CD14-positive monocyte (primary cell): ENCODE results near the gene TMEM53. TPM values are rescaled to one million over a fixed set of nuclear protein-coding genes. Genes with fewer than 3 reads are reported as not detected.

Source experiments
- DNase-seq, 3 donors: peaks; one replicate each; pipeline ENCODE4 v3.0.0-alpha.2; 2011 to 2022
- H2AFZ ChIP-seq: 2 replicates; pipeline ENCODE4 v1.6.0; 2012; ENCODE audit warnings: mild to moderate bottlenecking, low read depth, low read length, inconsistent platforms; ENCODE audit not compliant: insufficient read depth, poor library complexity, severe bottlenecking
- H3K27ac ChIP-seq, 2 donors: 1 replicate in 1 of 2; 2 replicates in 1 of 2; pipeline ENCODE4 v1.5.1; 2012 to 2013; ENCODE audit warnings: low read length in 2 of 2, control low read depth in 1 of 2, inconsistent platforms in 1 of 2, low read depth in 1 of 2, mild to moderate bottlenecking in 1 of 2
- H3K27me3 ChIP-seq, 2 donors: one replicate each; pipeline versions ENCODE4 v1.6.0 to v1.6.1; 2011 to 2013; ENCODE audit warnings: low read length in 2 of 2; ENCODE audit not compliant: control insufficient read depth in 2 of 2, insufficient read depth in 2 of 2
- H3K36me3 ChIP-seq, 2 donors: replicated peaks in 1 of 2; 1 replicate in 1 of 2; 2 replicates in 1 of 2; pipeline versions ENCODE4 v1.5.1 to v1.6.1; 2012 to 2013; ENCODE audit warnings: low read length in 2 of 2, control low read depth in 1 of 2, inconsistent platforms in 1 of 2, mild to moderate bottlenecking in 1 of 2; ENCODE audit not compliant: insufficient read depth in 2 of 2, control insufficient read depth in 1 of 2
- H3K4me1 ChIP-seq, 2 donors: 1 replicate in 1 of 2; 2 replicates in 1 of 2; pipeline versions ENCODE4 v1.5.1 to v1.6.1; 2012 to 2013; ENCODE audit warnings: low read length in 2 of 2, control low read depth in 1 of 2, inconsistent platforms in 1 of 2, mild to moderate bottlenecking in 1 of 2, moderate library complexity in 1 of 2; ENCODE audit not compliant: insufficient read depth in 2 of 2, control insufficient read depth in 1 of 2
- H3K4me2 ChIP-seq: replicated peaks from 2 replicates; pipeline ENCODE3; 2012; ENCODE audit warnings: low read length, moderate library complexity, mild to moderate bottlenecking; ENCODE audit not compliant: poor library complexity, severe bottlenecking; ENCODE audit errors: extremely low read depth
- H3K4me3 ChIP-seq, 3 experiments: fragments of 200-600 bp in 1 of 3; sonication (generic) in 1 of 3; replicated peaks in 1 of 3; 1 replicate in 2 of 3; 2 replicates in 1 of 3; pipeline ENCODE4 v1.5.1; 2011 to 2013; ENCODE audit warnings: low read length in 3 of 3, mild to moderate bottlenecking in 3 of 3, control low read depth in 2 of 3, low read depth in 2 of 3, inconsistent platforms in 1 of 3, moderate library complexity in 1 of 3
- H3K79me2 ChIP-seq: 2 replicates; pipeline ENCODE4 v1.6.0; 2012; ENCODE audit warnings: mild to moderate bottlenecking, control low read depth, inconsistent platforms, low read length, moderate library complexity; ENCODE audit not compliant: insufficient read depth
- H3K9ac ChIP-seq: 2 replicates; pipeline ENCODE4 v1.6.0; 2017; ENCODE audit warnings: low read length, mild to moderate bottlenecking; ENCODE audit not compliant: insufficient read depth, poor library complexity, severe bottlenecking
- H3K9me3 ChIP-seq, 2 donors: replicated peaks in 1 of 2; 1 replicate in 1 of 2; 2 replicates in 1 of 2; pipeline versions ENCODE4 v1.5.1 to v1.6.1; 2012 to 2013; ENCODE audit warnings: low read length in 2 of 2, control low read depth in 1 of 2; ENCODE audit not compliant: control insufficient read depth in 1 of 2, insufficient read depth in 1 of 2
- H4K20me1 ChIP-seq: 2 replicates; pipeline ENCODE4 v1.6.0; 2012; ENCODE audit warnings: mild to moderate bottlenecking, low read length, control low read depth, moderate library complexity; ENCODE audit not compliant: insufficient read depth
- H3K27ac Mint-ChIP-seq, 7 donors: one replicate each; pipeline ENCODE4 v1.8.0; 2020; ENCODE audit warnings: mild to moderate bottlenecking in 7 of 7, mixed read lengths in 7 of 7, moderate library complexity in 6 of 7, inconsistent platforms in 2 of 7
- H3K27me3 Mint-ChIP-seq, 3 donors: one replicate each; pipeline ENCODE4 v1.8.0; 2021 to 2022; ENCODE audit warnings: low read depth in 3 of 3, mild to moderate bottlenecking in 3 of 3, mixed read lengths in 3 of 3, moderate library complexity in 3 of 3, inconsistent platforms in 1 of 3
- H3K36me3 Mint-ChIP-seq, 2 donors: one replicate each; pipeline ENCODE4 v1.8.0; 2020; ENCODE audit warnings: mixed read lengths in 2 of 2, inconsistent platforms in 1 of 2, mild to moderate bottlenecking in 1 of 2
- H3K4me1 Mint-ChIP-seq: one replicate; pipeline ENCODE4 v1.8.0; 2020; ENCODE audit warnings: mild to moderate bottlenecking, mixed read lengths
- H3K4me3 Mint-ChIP-seq, 2 donors: one replicate each; pipeline ENCODE4 v1.8.0; 2020; ENCODE audit warnings: mild to moderate bottlenecking in 2 of 2, mixed read lengths in 2 of 2, moderate library complexity in 1 of 2
- H3K9me3 Mint-ChIP-seq, 7 donors: one replicate each; pipeline ENCODE4 v1.8.0; 2020 to 2022; ENCODE audit warnings: mixed read lengths in 7 of 7, mild to moderate bottlenecking in 6 of 7, moderate library complexity in 6 of 7, inconsistent platforms in 2 of 7
- WGBS: methylation state at CpG from one replicate; pipeline ENCODE4 v1.1.5; 2013; ENCODE audit warnings: missing lambda C conversion rate; ENCODE audit not compliant: insufficient coverage; 5-methylcytosine and 5-hydroxymethylcytosine counted together
- intact Hi-C, 2 donors: fragments of 100-400 bp; cut with micrococcal nuclease; formaldehyde crosslinking; loops; one replicate each; pipeline versions ENCODE4 v1.15.0 to v1.15.1; 2023
- polyA plus RNA-seq, 3 donors: library from polyadenylated mRNA; depleted of rRNA in 1 of 3; unstranded in 2 of 3; stranded (reverse) in 1 of 3; fragments of 300-500 nt in 2 of 3; fragments of >200 nt in 1 of 3; fragmentation: Illumina TruSeq in 2 of 3; gene quantifications; 1 replicate in 2 of 3; 2 replicates in 1 of 3; pipeline ENCODE4 v1.2.3, GENCODE V29; 2012 to 2021
- TF ChIP-seq, protein P1 (sequence below): fragments of 200-600 bp; IDR thresholded peaks from one replicate; pipeline ENCODE4 v1.8.0; 2022; ENCODE audit warnings: antibody characterized with exemption, mild to moderate bottlenecking

Gene TMEM53
- polyA plus RNA-seq, 3 donors, result 4.8 to 8.8 (median 8.6) TPM

DNA sequence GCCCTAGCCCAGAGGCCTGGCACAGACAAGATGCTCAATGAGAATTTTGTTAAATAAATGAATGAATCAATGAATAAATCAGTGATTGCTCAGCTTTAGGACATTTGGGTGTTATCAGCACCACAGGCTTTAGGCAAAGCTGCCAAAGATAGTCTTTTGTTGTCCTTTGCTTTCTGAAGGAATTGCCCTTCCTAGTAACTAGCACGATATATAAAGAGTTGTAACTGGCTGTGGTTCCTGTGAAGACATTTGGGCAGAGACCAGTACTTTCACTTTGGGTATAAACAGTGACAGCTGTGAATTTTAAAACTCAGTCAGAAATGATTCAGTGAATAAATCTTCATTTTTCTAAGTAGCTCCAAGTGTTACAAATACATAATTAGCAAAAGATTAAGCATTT lies 43.4 kb upstream of the TMEM53 start:
- Histone ChIP-seq H3K79me2 (no peaks in the 10 kb centered on the region), H2AFZ (no peak overlapping the region), H3K36me3 (no peaks in the 10 kb centered on the region), H3K9me3 (no peaks in the 10 kb centered on the region), H3K9ac (no peak overlapping the region), H3K4me3 (no peak overlapping the region), H3K4me1 (peaks cover 24 to 40% of the 10 kb centered on the region in 2 donors), H3K27me3 (no peaks in the 10 kb centered on the region), H3K4me2 (no peak overlapping the region), H4K20me1 (no peaks in the 10 kb centered on the region), H3K27ac (no peak overlapping the region)
- peaks cover 0 to 2% (median 0%) of the 10 kb centered on the region in 7 donors for H3K9me3 Mint-ChIP-seq
- H3K4me3 Mint-ChIP-seq, result no peak overlapping the region
- no peaks in the 10 kb centered on the region for H3K36me3 Mint-ChIP-seq
- TF ChIP-seq, protein P1, sequence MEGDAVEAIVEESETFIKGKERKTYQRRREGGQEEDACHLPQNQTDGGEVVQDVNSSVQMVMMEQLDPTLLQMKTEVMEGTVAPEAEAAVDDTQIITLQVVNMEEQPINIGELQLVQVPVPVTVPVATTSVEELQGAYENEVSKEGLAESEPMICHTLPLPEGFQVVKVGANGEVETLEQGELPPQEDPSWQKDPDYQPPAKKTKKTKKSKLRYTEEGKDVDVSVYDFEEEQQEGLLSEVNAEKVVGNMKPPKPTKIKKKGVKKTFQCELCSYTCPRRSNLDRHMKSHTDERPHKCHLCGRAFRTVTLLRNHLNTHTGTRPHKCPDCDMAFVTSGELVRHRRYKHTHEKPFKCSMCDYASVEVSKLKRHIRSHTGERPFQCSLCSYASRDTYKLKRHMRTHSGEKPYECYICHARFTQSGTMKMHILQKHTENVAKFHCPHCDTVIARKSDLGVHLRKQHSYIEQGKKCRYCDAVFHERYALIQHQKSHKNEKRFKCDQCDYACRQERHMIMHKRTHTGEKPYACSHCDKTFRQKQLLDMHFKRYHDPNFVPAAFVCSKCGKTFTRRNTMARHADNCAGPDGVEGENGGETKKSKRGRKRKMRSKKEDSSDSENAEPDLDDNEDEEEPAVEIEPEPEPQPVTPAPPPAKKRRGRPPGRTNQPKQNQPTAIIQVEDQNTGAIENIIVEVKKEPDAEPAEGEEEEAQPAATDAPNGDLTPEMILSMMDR, result no peak
- H3K4me1 Mint-ChIP-seq, result peaks cover 45% of the 10 kb centered on the region
- no peak overlapping the region for H3K27ac Mint-ChIP-seq
- H3K27me3 Mint-ChIP-seq, result peaks cover 4 to 12% (median 4%) of the 10 kb centered on the region in 3 donors
- no CpG with 5 or more reads among the region's 1 CpG for WGBS
- intact Hi-C loops, result no loop called here
- DNase-seq, result no peak

DNA sequence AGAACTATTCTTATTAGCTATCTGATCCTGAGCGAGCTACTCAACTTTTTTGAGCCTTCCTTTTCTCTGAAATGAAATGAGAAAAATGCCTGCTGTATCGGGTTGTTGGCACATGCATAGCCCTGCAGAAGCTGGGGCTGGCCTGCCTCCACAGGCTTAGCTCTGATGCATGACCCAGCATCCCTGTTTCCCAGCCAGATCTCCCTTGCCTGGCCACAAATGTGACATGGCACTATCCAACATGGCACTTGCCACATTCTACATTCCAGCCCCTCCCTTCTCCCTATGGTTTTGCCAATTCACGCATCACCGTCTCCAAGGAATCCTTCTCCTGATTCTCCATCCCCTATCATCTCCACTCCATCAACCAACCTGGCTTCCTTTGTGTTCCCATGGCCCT lies 42.9 kb upstream of the TMEM53 start:
- no peak overlapping the region for H3K9ac ChIP-seq
- no peak overlapping the region for H3K4me3 ChIP-seq
- H3K9me3 Mint-ChIP-seq, result peaks cover 0 to 2% (median 0%) of the 10 kb centered on the region in 7 donors
- H3K4me2 ChIP-seq, result no peak overlapping the region
- no peaks in the 10 kb centered on the region for H4K20me1 ChIP-seq
- intact Hi-C loops, result no loop called here
- no peak overlapping the region for H3K27ac Mint-ChIP-seq
- H3K36me3 ChIP-seq, result no peaks in the 10 kb centered on the region
- WGBS, result 97% methylated on average over 4 of the region's 4 CpGs
- no peak overlapping the region for H3K27ac ChIP-seq
- peaks cover 44% of the 10 kb centered on the region for H3K4me1 Mint-ChIP-seq
- H2AFZ ChIP-seq, result no peak overlapping the region
- no peaks in the 10 kb centered on the region for H3K79me2 ChIP-seq
- no peaks in the 10 kb centered on the region for H3K36me3 Mint-ChIP-seq
- H3K4me3 Mint-ChIP-seq, result no peak overlapping the region
- TF ChIP-seq, protein P1, result no peak
- DNase-seq, result no peak
- H3K27me3 ChIP-seq, result no peaks in the 10 kb centered on the region
- peaks cover 19 to 35% of the 10 kb centered on the region in 2 donors for H3K4me1 ChIP-seq
- H3K9me3 ChIP-seq, result no peaks in the 10 kb centered on the region
- peaks cover 4 to 12% (median 7%) of the 10 kb centered on the region in 3 donors for H3K27me3 Mint-ChIP-seq
